GM12878 (cell line): ENCODE results near the gene NAV2. TPM values are rescaled to one million over a fixed set of nuclear protein-coding genes. Genes with fewer than 3 reads are reported as not detected.
"Not testable (repeated sequence)": the region's sequence is repeated elsewhere in the genome, so short reads cannot be mapped to it uniquely, and the experiment has no call there.

ENCODE experiments used
- ATAC-seq: fragments of 200-7000 bp; cut with Tn5 transposase; 3 replicates; pipeline ENCODE4 v1.9.1; 2020; ENCODE audit warnings: mild to moderate bottlenecking, moderate library complexity
- BruUV-seq: library from RNA; stranded (reverse); fragments of 400-500 nt; replicated peaks from 2 replicates; lab custom pipeline; 2021; lab: Mats Ljungman, UMichigan
- CTCF ChIA-PET: fragments of 300-600 bp; sonication (Branson Sonifier 250); formaldehyde crosslinking; extraction: SDS; loops from one replicate; lab custom pipeline; 2021; ENCODE audit warnings: inconsistent platforms; lab: Yijun Ruan, JAX
- POLR2A ChIA-PET: fragments of 350-600 bp; formaldehyde crosslinking; extraction: SDS; loops from one replicate; lab custom pipeline; 2021; ENCODE audit warnings: inconsistent platforms; lab: Charles Lee
- RAD21 ChIA-PET: fragments of 300-600 bp; sonication (Branson Sonifier 250); formaldehyde crosslinking; loops from one replicate; lab custom pipeline; 2023; ENCODE audit warnings: antibody characterized with exemption; ENCODE audit not compliant: unreplicated experiment; lab: Charles Lee
- SMC1A ChIA-PET: fragments of 300-600 bp; sonication (Branson Sonifier 250); formaldehyde crosslinking; loops from one replicate; lab custom pipeline; 2023; ENCODE audit not compliant: unreplicated experiment, uncharacterized antibody; lab: Charles Lee
- DNase-seq: peaks from one replicate; pipeline ENCODE4 v3.0.0-alpha.2; 2011; ENCODE audit warnings: low read depth, low spot score
- FAIRE-seq: peaks from 3 replicates; lab custom pipeline; 2011; peaks lifted over from hg19 to GRCh38; lab: Jason Lieb, UNC
- H2AFZ ChIP-seq: 2 replicates; pipeline ENCODE4 v1.6.0; 2011; ENCODE audit warnings: low read depth, low read length, control low read depth; ENCODE audit not compliant: control insufficient read depth
- H3K27ac ChIP-seq: 2 replicates; pipeline ENCODE4 v1.5.1; 2011; ENCODE audit warnings: control low read depth; ENCODE audit not compliant: control insufficient read depth, insufficient read depth
- H3K27me3 ChIP-seq, 2 experiments: replicated peaks in 1 of 2; 2 replicates each; pipeline versions ENCODE4 v1.6.0 to v1.6.1; 2011; ENCODE audit warnings: low read length in 1 of 2; ENCODE audit not compliant: control insufficient read depth in 2 of 2, insufficient read depth in 2 of 2
- H3K36me3 ChIP-seq, 2 experiments: 2 replicates each; pipeline ENCODE4 v1.5.1; 2011; ENCODE audit warnings: low read length in 1 of 2; ENCODE audit not compliant: control insufficient read depth in 2 of 2, insufficient read depth in 2 of 2
- H3K4me1 ChIP-seq: 2 replicates; pipeline ENCODE4 v1.6.1; 2011; ENCODE audit warnings: mild to moderate bottlenecking, low read length, moderate library complexity, mixed read lengths; ENCODE audit not compliant: control insufficient read depth, insufficient read depth
- H3K4me2 ChIP-seq: 2 replicates; pipeline ENCODE4 v1.6.0; 2011; ENCODE audit warnings: control low read depth; ENCODE audit not compliant: control insufficient read depth, insufficient read depth
- H3K4me3 ChIP-seq: fragments of 200-600 bp; sonication (generic); 2 replicates; pipeline ENCODE4 v1.5.1; 2016
- H3K79me2 ChIP-seq: 2 replicates; pipeline ENCODE4 v1.6.0; 2011; ENCODE audit warnings: low read length; ENCODE audit not compliant: control insufficient read depth, insufficient read depth
- H3K9ac ChIP-seq: 2 replicates; pipeline ENCODE4 v1.8.0; 2011; ENCODE audit warnings: low read length, control low read depth, mixed read lengths; ENCODE audit not compliant: control insufficient read depth, insufficient read depth
- H3K9me3 ChIP-seq: replicated peaks from 3 replicates; pipeline ENCODE4 v1.5.1; 2011; ENCODE audit warnings: mild to moderate bottlenecking, low read length; ENCODE audit not compliant: control insufficient read depth, insufficient read depth
- H4K20me1 ChIP-seq: 2 replicates; pipeline ENCODE4 v1.6.0; 2011; ENCODE audit not compliant: control insufficient read depth, insufficient read depth
- ATF3 ChIP-seq: IDR thresholded peaks from 2 replicates; pipeline ENCODE4 v1.6.1; 2011; ENCODE audit warnings: low read depth, mild to moderate bottlenecking, low read length, moderate library complexity, borderline replicate concordance; ENCODE audit errors: extremely low read depth
- BACH1 ChIP-seq: fragments of 450-650 bp; IDR thresholded peaks from 2 replicates; pipeline ENCODE4 v1.6.1; 2017; ENCODE audit warnings: mild to moderate bottlenecking, borderline replicate concordance
- CREB1 ChIP-seq: IDR thresholded peaks from 2 replicates; pipeline ENCODE4 v1.6.1; 2012; ENCODE audit warnings: low read depth, mild to moderate bottlenecking, inconsistent platforms
- EP300 ChIP-seq, 2 experiments: fragments of 150-350 bp in 1 of 2; IDR thresholded peaks; 2 replicates each; pipeline ENCODE4 v1.6.1; 2011 to 2012; ENCODE audit warnings: low read depth in 2 of 2, low read length in 2 of 2, borderline replicate concordance in 1 of 2, improper control_type of control experiment in 1 of 2, inconsistent platforms in 1 of 2; ENCODE audit not compliant: control insufficient read depth in 1 of 2
- EZH2 ChIP-seq: IDR thresholded peaks from 2 replicates; pipeline ENCODE4 v1.6.1; 2012; ENCODE audit warnings: low read depth, mild to moderate bottlenecking, control low read depth, inconsistent platforms, low read length, borderline replicate concordance; ENCODE audit not compliant: control insufficient read depth
- IKZF2 ChIP-seq, 2 experiments: fragments of 450-650 bp; IDR thresholded peaks; 2 replicates each; pipeline ENCODE4 v1.6.1; 2017; ENCODE audit warnings: mild to moderate bottlenecking in 2 of 2, moderate library complexity in 2 of 2
- MEF2B ChIP-seq: fragments of 450-650 bp; IDR thresholded peaks from 2 replicates; pipeline ENCODE4 v1.6.1; 2018; ENCODE audit warnings: mild to moderate bottlenecking, moderate library complexity; ENCODE audit not compliant: partially characterized antibody, poor library complexity, severe bottlenecking
- SMAD1 ChIP-seq: fragments of 450-650 bp; IDR thresholded peaks from 2 replicates; pipeline ENCODE4 v1.6.1; 2018; ENCODE audit warnings: mild to moderate bottlenecking, low read depth; ENCODE audit not compliant: partially characterized antibody
- STAT3 ChIP-seq: IDR thresholded peaks from 2 replicates; pipeline ENCODE4 v1.6.1; 2011; ENCODE audit warnings: low read depth, low read length, improper control_type of control experiment
- TCF12 ChIP-seq: IDR thresholded peaks from 2 replicates; pipeline ENCODE4 v1.6.1; 2011; ENCODE audit warnings: low read depth, mild to moderate bottlenecking, low read length
- WGBS: methylation state at CpG from one replicate; pipeline ENCODE4 v1.1.6; 2016; ENCODE audit warnings: low lambda C conversion rate; ENCODE audit not compliant: insufficient replicate concordance, insufficient coverage; ENCODE audit errors: missing lambda C conversion rate; 5-methylcytosine and 5-hydroxymethylcytosine counted together
- in situ Hi-C: fragments of 300-500 bp; cut with MboI; formaldehyde crosslinking; loops from 9 replicates; pipeline ENCODE4 v1.14.3; 2018; ENCODE audit warnings: mixed read lengths
- intact Hi-C: fragments of 100-400 bp; cut with micrococcal nuclease; formaldehyde crosslinking; loops from one replicate; pipeline ENCODE4 v1.14.2; 2022; ENCODE audit not compliant: unreplicated experiment
- polyA plus RNA-seq, 11 experiments: library from polyadenylated mRNA; depleted of rRNA in 4 of 11; unstranded in 6 of 11; stranded (reverse) in 5 of 11; fragments of >200 nt; fragmentation: Nextera tagmentation in 4 of 11; fragmentation: Illumina TruSeq in 1 of 11; extraction: Ambion mirVana in 4 of 11; extraction: Trizol in 1 of 11; gene quantifications; 1 replicate in 1 of 11; 2 replicates in 10 of 11; pipeline versions ENCODE4 v1.2.1 to v1.2.3, GENCODE V29; 2011 to 2016; ENCODE audit warnings: inconsistent platforms in 2 of 11, missing spikeins in 2 of 11, low read depth in 1 of 11
- total RNA-seq, 4 experiments: library from RNA; depleted of rRNA in 3 of 4; stranded (reverse); fragments of >200 nt in 3 of 4; fragmentation: Illumina TruSeq in 1 of 4; extraction: Trizol in 1 of 4; gene quantifications; 2 replicates each; pipeline versions ENCODE4 v1.2.1 to v1.2.3, GENCODE V29; 2013 to 2021

The NAV2 gene
- total and polyA plus RNA-seq, 10 of the 15 experiments (the other 5 are each of a cell fraction or from before 2014, with no cell fraction given), result 0.35 to 6.1 (median 1.1) TPM

GRCh38 chr11:20004866-20005265 is 292.2 kb downstream of the NAV2 start:
- no peaks in the 10 kb centered on the region for H3K9me3 ChIP-seq
- no peaks in the 10 kb centered on the region for H3K27me3 ChIP-seq
- no TSS peak for BruUV-seq
- H3K79me2 ChIP-seq, result no peaks in the 10 kb centered on the region
- H4K20me1 ChIP-seq, result no peaks in the 10 kb centered on the region
- no peak overlapping the region for H3K4me3 ChIP-seq
- H3K4me1 ChIP-seq, result no peaks in the 10 kb centered on the region
- H3K4me2 ChIP-seq, result no peak overlapping the region
- POLR2A ChIA-PET, result no interaction called here
- DNase-seq (no peak), ATAC-seq (no peak)
- H2AFZ ChIP-seq, result no peak overlapping the region
- H3K36me3 ChIP-seq, result no peaks in the 10 kb centered on the region
- 64% methylated on average over 3 of the region's 3 CpGs for WGBS
- no peak overlapping the region for H3K27ac ChIP-seq
- no peak for TF ChIP-seq EP300 (IDR thresholded peaks at IDR 0.05; ENCODE audit: borderline replicate concordance in 1 of 2, control insufficient read depth in 1 of 2, low read depth in 2 of 2, low read length in 2 of 2)
- TF ChIP-seq TCF12, result no peak
- no peak for TF ChIP-seq SMAD1
- TF ChIP-seq ATF3, result no peak
- TF ChIP-seq MEF2B, result no peak
- TF ChIP-seq, all 136 proteins: peak for 0
- in situ Hi-C loops, result no loop called here
- H3K9ac ChIP-seq, result no peak overlapping the region
- ChIA-PET CTCF (interaction anchor here (0.7 to 0.9 kb wide), 2 partner anchors 24 to 107 kb away, joined by 3 read pairs; no protein-coding TSS in a partner anchor), SMC1A (interaction anchor here (1.1 kb wide), 1 partner anchor 45 kb away, joined by 3 read pairs; no protein-coding TSS in a partner anchor), RAD21 (no interaction called here)
- intact Hi-C loops, result no loop called here
- FAIRE-seq, result no peak

GRCh38 chr11:20005747-20006146 is 293.1 kb downstream of the NAV2 start:
- FAIRE-seq, result no peak
- H2AFZ ChIP-seq, result no peak overlapping the region

GRCh38 chr11:20006618-20007017 is 294.0 kb downstream of the NAV2 start:
- ATAC-seq, H3K4me3 ChIP-seq, H3K4me2 ChIP-seq, H3K9ac ChIP-seq, SMC1A ChIA-PET, BruUV-seq, H3K4me1 ChIP-seq, H4K20me1 ChIP-seq, H2AFZ ChIP-seq, RAD21 ChIA-PET, intact Hi-C loops, H3K36me3 ChIP-seq, H3K9me3 ChIP-seq, DNase-seq, POLR2A ChIA-PET, H3K27me3 ChIP-seq, H3K27ac ChIP-seq, H3K79me2 ChIP-seq, FAIRE-seq, in situ Hi-C loops: not testable (repeated sequence)
- CTCF ChIA-PET, result interaction anchor here (0.6 kb wide), 1 partner anchor 61 kb away, joined by 3 read pairs; no protein-coding TSS in a partner anchor
- 60% methylated on average over 2 of the region's 2 CpGs for WGBS

More at GRCh38 chr11:20005747-20006146, 293.1 kb downstream of the NAV2 start:
- Histone ChIP-seq H3K27ac (no peak overlapping the region), H4K20me1 (no peaks in the 10 kb centered on the region), H3K4me1 (no peaks in the 10 kb centered on the region), H3K9me3 (no peaks in the 10 kb centered on the region), H3K79me2 (no peaks in the 10 kb centered on the region), H3K9ac (no peak overlapping the region), H3K4me3 (no peak overlapping the region), H3K27me3 (no peaks in the 10 kb centered on the region; a peak in 1 of 4 replicates), H3K4me2 (no peak overlapping the region)
- DNase-seq (no peak), ATAC-seq (no peak)
- intact Hi-C loops (no loop called here), in situ Hi-C loops (no loop called here)
- no TSS peak for BruUV-seq
- SMC1A ChIA-PET, result interaction anchor here (0.8 kb wide), 1 partner anchor 10 kb away, joined by 3 read pairs; no protein-coding TSS in a partner anchor
- 32% methylated on average over 6 of the region's 6 CpGs for WGBS
- CTCF ChIA-PET, result interaction anchor here (0.7 to 0.9 kb wide), 2 partner anchors 23 to 106 kb away, joined by 3 read pairs; no protein-coding TSS in a partner anchor
- TF ChIP-seq STAT3 (no peak), IKZF2 (IDR thresholded peaks at IDR 0.05) (no peak), CREB1 (no peak), BACH1 (no peak), EZH2 (no peak)
- TF ChIP-seq, all 136 proteins: peak for 0
- POLR2A ChIA-PET, result no interaction called here
- no peaks in the 10 kb centered on the region for H3K36me3 ChIP-seq
- RAD21 ChIA-PET, result no interaction called here
